ENCODE measurements around the gene WDR75. TPM values are rescaled to one million over a fixed set of nuclear protein-coding genes. Genes with fewer than 3 reads are reported as not detected.

WDR75 gene
- total RNA-seq, 1 donor from 2014 or later: 58.7 TPM

- intact Hi-C loops (cut with micrococcal nuclease): no loop called here
Observed at GRCh38 chr2:189492451-189492850, 51.2 kb downstream of the WDR75 start.

GRCh38 chr2:189498205-189498604 is 56.9 kb downstream of the WDR75 start:
- intact Hi-C loops (cut with micrococcal nuclease): no loop called here

GRCh38 chr2:189499137-189499536 is 57.9 kb downstream of the WDR75 start:
- intact Hi-C loops (cut with micrococcal nuclease): no loop called here

- intact Hi-C loops (cut with micrococcal nuclease): no loop called here
Observed at GRCh38 chr2:189500456-189501160, 59.3 kb downstream of the WDR75 start.

- intact Hi-C loops (cut with micrococcal nuclease): no loop called here
Observed at GRCh38 chr2:189501487-189501886, 60.2 kb downstream of the WDR75 start.

GRCh38 chr2:189502714-189503113 is 61.4 kb downstream of the WDR75 start:
- intact Hi-C loops (cut with micrococcal nuclease): no loop called here

GRCh38 chr2:189504238-189504637 is 63.0 kb downstream of the WDR75 start:
- intact Hi-C loops (cut with micrococcal nuclease): no loop called here

GRCh38 chr2:189505492-189505891 is 64.2 kb downstream of the WDR75 start:
- intact Hi-C loops (cut with micrococcal nuclease): no loop called here

GRCh38 chr2:189506514-189506976 is 65.3 kb downstream of the WDR75 start:
- intact Hi-C loops (cut with micrococcal nuclease): no loop called here

- intact Hi-C loops (cut with micrococcal nuclease): no loop called here
Observed at GRCh38 chr2:189511210-189511959, 70.1 kb downstream of the WDR75 start.

GRCh38 chr2:189511960-189512319 is 70.7 kb downstream of the WDR75 start:
- intact Hi-C loops (cut with micrococcal nuclease): no loop called here

- intact Hi-C loops (cut with micrococcal nuclease): no loop called here
Observed at GRCh38 chr2:189512879-189513278, 71.6 kb downstream of the WDR75 start.

GRCh38 chr2:189514104-189514503 is 72.8 kb downstream of the WDR75 start:
- intact Hi-C loops (cut with micrococcal nuclease): no loop called here

GRCh38 chr2:189515264-189515663 is 74.0 kb downstream of the WDR75 start:
- intact Hi-C loops (cut with micrococcal nuclease): no loop called here

- intact Hi-C loops (cut with micrococcal nuclease): no loop called here
Observed at GRCh38 chr2:189516546-189516945, 75.3 kb downstream of the WDR75 start.

- intact Hi-C loops (cut with micrococcal nuclease): no loop called here
Observed at GRCh38 chr2:189517847-189518535, 76.7 kb downstream of the WDR75 start.

- intact Hi-C loops (cut with micrococcal nuclease): no loop called here
Observed at GRCh38 chr2:189519631-189520387, 78.5 kb downstream of the WDR75 start.

GRCh38 chr2:189521699-189522434 is 80.6 kb downstream of the WDR75 start:
- intact Hi-C loops (cut with micrococcal nuclease): no loop called here

GRCh38 chr2:189522435-189523151 is 81.3 kb downstream of the WDR75 start:
- intact Hi-C loops (cut with micrococcal nuclease): no loop called here

GRCh38 chr2:189524746-189525145 is 83.5 kb downstream of the WDR75 start:
- intact Hi-C loops (cut with micrococcal nuclease): no loop called here
